C4-2B (cell line): Measurements from ENCODE around the gene G6PC2.

Experiments used
- ZFX ChIP-seq: fragments of 450-650 bp; IDR thresholded peaks from 2 replicates; pipeline ENCODE4 v1.6.1; 2017
- TF ChIP-seq, protein P1 (sequence below): fragments of 450-650 bp; conservative IDR thresholded peaks from 2 replicates; pipeline ENCODE4 v1.5.1; 2017; ENCODE audit warnings: mild to moderate bottlenecking

- no peak for TF ChIP-seq ZFX
- TF ChIP-seq, protein P1, sequence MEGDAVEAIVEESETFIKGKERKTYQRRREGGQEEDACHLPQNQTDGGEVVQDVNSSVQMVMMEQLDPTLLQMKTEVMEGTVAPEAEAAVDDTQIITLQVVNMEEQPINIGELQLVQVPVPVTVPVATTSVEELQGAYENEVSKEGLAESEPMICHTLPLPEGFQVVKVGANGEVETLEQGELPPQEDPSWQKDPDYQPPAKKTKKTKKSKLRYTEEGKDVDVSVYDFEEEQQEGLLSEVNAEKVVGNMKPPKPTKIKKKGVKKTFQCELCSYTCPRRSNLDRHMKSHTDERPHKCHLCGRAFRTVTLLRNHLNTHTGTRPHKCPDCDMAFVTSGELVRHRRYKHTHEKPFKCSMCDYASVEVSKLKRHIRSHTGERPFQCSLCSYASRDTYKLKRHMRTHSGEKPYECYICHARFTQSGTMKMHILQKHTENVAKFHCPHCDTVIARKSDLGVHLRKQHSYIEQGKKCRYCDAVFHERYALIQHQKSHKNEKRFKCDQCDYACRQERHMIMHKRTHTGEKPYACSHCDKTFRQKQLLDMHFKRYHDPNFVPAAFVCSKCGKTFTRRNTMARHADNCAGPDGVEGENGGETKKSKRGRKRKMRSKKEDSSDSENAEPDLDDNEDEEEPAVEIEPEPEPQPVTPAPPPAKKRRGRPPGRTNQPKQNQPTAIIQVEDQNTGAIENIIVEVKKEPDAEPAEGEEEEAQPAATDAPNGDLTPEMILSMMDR, result no peak
Observed at GRCh38 chr2:168939918-168940317, 38.8 kb downstream of the G6PC2 start.
